ENCODE results near the gene PAAF1. TPM values are rescaled to one million over a fixed set of nuclear protein-coding genes. Genes with fewer than 3 reads are reported as not detected.
"Not testable (repeated sequence)": the region's sequence is repeated elsewhere in the genome, so short reads cannot be mapped to it uniquely, and the experiment has no call there.

Gene PAAF1
- total and polyA plus RNA-seq, 7 experiments from 2014 or later = 12.4 to 26.2 (median 20.3) TPM

- H3K9me3 Mint-ChIP-seq = no peaks in the 10 kb centered on the region
- H3K4me1 Mint-ChIP-seq = no peaks in the 10 kb centered on the region
- peak overlapping the region in 1 of 9 donors; percentile 5 for H3K27ac Mint-ChIP-seq
- H3K4me3 ChIP-seq (ENCODE audit: low read length) = no peak overlapping the region
- no peaks in the 10 kb centered on the region for H3K9me3 ChIP-seq (ENCODE audit: control insufficient read depth in 2 of 3, low read length in 3 of 3)
- no peak overlapping the region for H3K4me3 Mint-ChIP-seq
- ChIA-PET CTCF (interaction anchor here (0.7 kb wide), 1 partner anchor 571 kb away, joined by 3 read pairs; no protein-coding TSS in a partner anchor), POLR2A (no interaction called here)
- no peak overlapping the region for H3K27ac ChIP-seq (ENCODE audit: low read depth, low read length)
- H3K36me3 ChIP-seq (ENCODE audit: control insufficient read depth in 2 of 3, insufficient read depth in 3 of 3, low read length in 3 of 3) = peaks cover 4 to 59% (median 8%) of the 10 kb centered on the region in 3 experiments
- H3K27me3 Mint-ChIP-seq = no peaks in the 10 kb centered on the region
- H3K4me1 ChIP-seq (ENCODE audit: control insufficient read depth in 2 of 2, insufficient read depth in 2 of 2, low read length in 2 of 2) = no peaks in the 10 kb centered on the region
- DNase-seq = no peak
- H3K27me3 ChIP-seq (ENCODE audit: control insufficient read depth in 2 of 2, insufficient read depth in 2 of 2, low read length in 2 of 2) = no peaks in the 10 kb centered on the region
- no peak for ATAC-seq
- intact Hi-C loops (cut with micrococcal nuclease) = no loop called here
- peaks cover 13 to 30% (median 16%) of the 10 kb centered on the region in 5 donors for H3K36me3 Mint-ChIP-seq
Measured at GRCh38 chr11:73921180-73921579, 44.4 kb downstream of the PAAF1 start.

GRCh38 chr11:73929388-73929787, 52.6 kb downstream of the PAAF1 start:
- H3K4me3 ChIP-seq (ENCODE audit: low read length) = no peak overlapping the region
- ChIA-PET POLR2A (no interaction called here), CTCF (no interaction called here)
- H3K27me3 ChIP-seq (ENCODE audit: control insufficient read depth in 2 of 2, insufficient read depth in 2 of 2, low read length in 2 of 2) = no peaks in the 10 kb centered on the region
- Mint-ChIP-seq H3K9me3 (no peaks in the 10 kb centered on the region), H3K27me3 (no peaks in the 10 kb centered on the region), H3K36me3 (peaks cover 9 to 51% (median 25%) of the 10 kb centered on the region in 5 donors), H3K4me3 (no peak overlapping the region), H3K4me1 (no peaks in the 10 kb centered on the region), H3K27ac (no peak overlapping the region)
- DNase-seq = no peak
- no peaks in the 10 kb centered on the region for H3K9me3 ChIP-seq (ENCODE audit: control insufficient read depth in 2 of 3, low read length in 3 of 3)
- intact Hi-C loops (cut with micrococcal nuclease) = no loop called here
- ATAC-seq = no peak
- no peak overlapping the region for H3K27ac ChIP-seq (ENCODE audit: low read depth, low read length)
- no peaks in the 10 kb centered on the region for H3K4me1 ChIP-seq (ENCODE audit: control insufficient read depth in 2 of 2, insufficient read depth in 2 of 2, low read length in 2 of 2)
- H3K36me3 ChIP-seq (ENCODE audit: control insufficient read depth in 2 of 3, insufficient read depth in 3 of 3, low read length in 3 of 3) = peaks cover 0 to 34% (median 8%) of the 10 kb centered on the region in 3 experiments

GRCh38 chr11:73931039-73931645, 54.3 kb downstream of the PAAF1 start:
- Histone ChIP-seq H3K9me3 (ENCODE audit: control insufficient read depth in 2 of 3, low read length in 3 of 3) (no peaks in the 10 kb centered on the region), H3K27ac (ENCODE audit: low read depth, low read length) (no peak overlapping the region), H3K4me1 (ENCODE audit: control insufficient read depth in 2 of 2, insufficient read depth in 2 of 2, low read length in 2 of 2) (no peaks in the 10 kb centered on the region), H3K36me3 (ENCODE audit: control insufficient read depth in 2 of 3, insufficient read depth in 3 of 3, low read length in 3 of 3) (peaks cover 0 to 31% (median 8%) of the 10 kb centered on the region in 3 experiments), H3K27me3 (ENCODE audit: control insufficient read depth in 2 of 2, insufficient read depth in 2 of 2, low read length in 2 of 2) (no peaks in the 10 kb centered on the region), H3K4me3 (ENCODE audit: low read length) (no peak overlapping the region)
- no peaks in the 10 kb centered on the region for H3K4me1 Mint-ChIP-seq
- ChIA-PET POLR2A (no interaction called here), CTCF (interaction anchor here (0.5 to 0.7 kb wide), 3 partner anchors 53 to 305 kb away, joined by 3 to 4 read pairs (median 3); no protein-coding TSS in a partner anchor)
- peaks cover 9 to 48% (median 25%) of the 10 kb centered on the region in 5 donors for H3K36me3 Mint-ChIP-seq
- ATAC-seq (peak; percentile 37), DNase-seq (peak in 3 of 9 donors; percentile 3 to 18 (median 10))
- intact Hi-C loops (cut with micrococcal nuclease) = loop anchor here in 1 of 2 donors (1.0 kb wide), 1 partner anchor 306 kb away; no protein-coding TSS in a partner anchor
- H3K27me3 Mint-ChIP-seq = no peaks in the 10 kb centered on the region
- H3K9me3 Mint-ChIP-seq = no peaks in the 10 kb centered on the region
- no peak overlapping the region for H3K4me3 Mint-ChIP-seq
- H3K27ac Mint-ChIP-seq = peak overlapping the region in 3 of 9 donors; percentile 48 to 65 (median 53)

DNA sequence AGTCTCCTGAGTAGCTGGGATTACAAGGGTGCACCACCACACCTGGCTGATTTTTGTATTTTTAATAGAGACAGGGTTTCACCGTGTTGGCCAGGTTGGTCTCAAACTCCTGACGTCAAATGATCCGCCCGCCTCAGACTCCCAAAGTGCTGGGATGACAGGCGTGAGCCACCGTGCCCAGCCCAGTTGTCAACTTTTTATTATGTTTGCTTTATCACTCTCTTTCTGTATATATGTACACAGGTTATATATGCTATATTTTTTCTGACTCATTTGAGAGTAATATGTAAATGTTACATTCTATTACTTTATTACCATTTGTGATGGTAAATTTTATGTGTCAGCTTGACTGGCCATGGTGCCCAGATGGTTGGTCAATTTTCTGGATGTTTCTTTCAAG, 55.2 kb downstream of the PAAF1 start:
- no peak overlapping the region for H3K4me3 Mint-ChIP-seq
- no peaks in the 10 kb centered on the region for H3K4me1 Mint-ChIP-seq
- no peaks in the 10 kb centered on the region for H3K27me3 Mint-ChIP-seq
- POLR2A ChIA-PET = no interaction called here
- Histone ChIP-seq H3K27me3 (ENCODE audit: control insufficient read depth in 2 of 2, insufficient read depth in 2 of 2, low read length in 2 of 2) (no peaks in the 10 kb centered on the region), H3K4me1 (ENCODE audit: control insufficient read depth in 2 of 2, insufficient read depth in 2 of 2, low read length in 2 of 2) (no peaks in the 10 kb centered on the region), H3K9me3 (ENCODE audit: control insufficient read depth in 2 of 3, low read length in 3 of 3) (no peaks in the 10 kb centered on the region), H3K36me3 (ENCODE audit: control insufficient read depth in 2 of 3, insufficient read depth in 3 of 3, low read length in 3 of 3) (peaks cover 0 to 27% (median 7%) of the 10 kb centered on the region in 3 experiments), H3K4me3 (ENCODE audit: low read length) (no peak overlapping the region), H3K27ac (ENCODE audit: low read depth, low read length) (no peak overlapping the region)
- CTCF ChIA-PET = interaction anchor here (0.7 kb wide), 1 partner anchor 615 kb away, joined by 3 read pairs; no protein-coding TSS in a partner anchor
- ATAC-seq (no peak), DNase-seq (no peak)
- intact Hi-C loops (cut with micrococcal nuclease) = loop anchor here in 1 of 2 donors (1.0 kb wide), 1 partner anchor 307 kb away; no protein-coding TSS in a partner anchor
- H3K27ac Mint-ChIP-seq = peak overlapping the region in 1 of 9 donors; percentile 4
- H3K9me3 Mint-ChIP-seq = no peaks in the 10 kb centered on the region
- peaks cover 7 to 40% (median 22%) of the 10 kb centered on the region in 5 donors for H3K36me3 Mint-ChIP-seq

DNA sequence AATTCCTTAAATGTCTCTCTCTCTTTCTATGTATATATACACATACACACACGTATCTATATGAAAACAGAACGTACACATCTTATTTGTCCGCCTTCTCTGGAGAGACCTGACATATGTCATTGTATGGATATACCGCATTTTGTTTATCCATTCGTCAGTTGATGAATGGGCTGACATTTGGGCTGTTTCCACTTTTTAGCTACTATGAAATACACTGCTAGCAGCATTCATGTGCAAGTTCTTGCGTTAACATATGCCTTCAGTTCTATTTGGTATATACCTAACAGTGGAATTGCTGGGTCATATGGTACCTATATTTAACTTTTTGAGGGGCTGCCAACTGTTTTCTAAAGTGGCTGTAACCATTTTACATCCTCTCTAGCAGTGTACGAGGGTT, 56.0 kb downstream of the PAAF1 start:
- Histone ChIP-seq H3K4me1 (ENCODE audit: control insufficient read depth in 2 of 2, insufficient read depth in 2 of 2, low read length in 2 of 2) (no peaks in the 10 kb centered on the region), H3K9me3 (ENCODE audit: control insufficient read depth in 2 of 3, low read length in 3 of 3) (no peaks in the 10 kb centered on the region), H3K27me3 (ENCODE audit: control insufficient read depth in 2 of 2, insufficient read depth in 2 of 2, low read length in 2 of 2) (no peaks in the 10 kb centered on the region), H3K4me3 (ENCODE audit: low read length) (no peak overlapping the region), H3K27ac (ENCODE audit: low read depth, low read length) (no peak overlapping the region), H3K36me3 (ENCODE audit: control insufficient read depth in 2 of 3, insufficient read depth in 3 of 3, low read length in 3 of 3) (peaks cover 0 to 19% (median 3%) of the 10 kb centered on the region in 3 experiments)
- peaks cover 0 to 33% (median 15%) of the 10 kb centered on the region in 5 donors for H3K36me3 Mint-ChIP-seq
- no peak overlapping the region for H3K27ac Mint-ChIP-seq
- CTCF ChIA-PET = no interaction called here
- POLR2A ChIA-PET = no interaction called here
- no peak overlapping the region for H3K4me3 Mint-ChIP-seq
- no peaks in the 10 kb centered on the region for H3K27me3 Mint-ChIP-seq
- intact Hi-C loops (cut with micrococcal nuclease) = no loop called here
- H3K4me1 Mint-ChIP-seq = no peaks in the 10 kb centered on the region
- ATAC-seq (no peak), DNase-seq (no peak)
- H3K9me3 Mint-ChIP-seq = no peaks in the 10 kb centered on the region

DNA sequence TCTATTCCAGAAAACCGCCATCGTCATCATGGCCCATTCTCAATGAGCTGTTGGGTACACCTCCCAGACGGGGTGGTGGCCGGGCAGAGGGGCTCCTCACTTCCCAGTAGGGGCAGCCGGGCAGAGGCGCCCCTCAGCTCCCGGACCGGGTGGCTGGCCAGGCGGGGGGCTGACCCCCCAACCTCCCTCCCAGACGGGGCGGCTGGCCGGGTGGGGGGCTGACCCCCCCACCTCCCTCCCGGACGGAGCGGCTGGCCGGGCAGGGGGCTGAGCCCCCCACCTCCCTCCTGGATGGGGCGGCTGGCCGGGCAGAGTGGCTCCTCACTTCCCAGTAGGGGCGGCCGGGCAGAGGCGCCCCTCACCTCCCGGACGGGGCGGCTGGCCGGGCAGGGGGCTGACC, 59.2 kb downstream of the PAAF1 start:
- H3K9me3 Mint-ChIP-seq; H3K36me3 ChIP-seq (ENCODE audit: control insufficient read depth in 2 of 3, insufficient read depth in 3 of 3, low read length in 3 of 3); H3K27ac ChIP-seq (ENCODE audit: low read depth, low read length); DNase-seq; POLR2A ChIA-PET; H3K4me3 Mint-ChIP-seq; H3K27ac Mint-ChIP-seq; H3K4me1 Mint-ChIP-seq; H3K4me1 ChIP-seq (ENCODE audit: control insufficient read depth in 2 of 2, insufficient read depth in 2 of 2, low read length in 2 of 2); ATAC-seq; intact Hi-C loops (cut with micrococcal nuclease); CTCF ChIA-PET; H3K9me3 ChIP-seq (ENCODE audit: control insufficient read depth in 2 of 3, low read length in 3 of 3); H3K27me3 ChIP-seq (ENCODE audit: control insufficient read depth in 2 of 2, insufficient read depth in 2 of 2, low read length in 2 of 2); H3K27me3 Mint-ChIP-seq; H3K4me3 ChIP-seq (ENCODE audit: low read length): not testable (repeated sequence)
- H3K36me3 Mint-ChIP-seq = peaks cover 0 to 26% (median 16%) of the 10 kb centered on the region in 5 donors

DNA sequence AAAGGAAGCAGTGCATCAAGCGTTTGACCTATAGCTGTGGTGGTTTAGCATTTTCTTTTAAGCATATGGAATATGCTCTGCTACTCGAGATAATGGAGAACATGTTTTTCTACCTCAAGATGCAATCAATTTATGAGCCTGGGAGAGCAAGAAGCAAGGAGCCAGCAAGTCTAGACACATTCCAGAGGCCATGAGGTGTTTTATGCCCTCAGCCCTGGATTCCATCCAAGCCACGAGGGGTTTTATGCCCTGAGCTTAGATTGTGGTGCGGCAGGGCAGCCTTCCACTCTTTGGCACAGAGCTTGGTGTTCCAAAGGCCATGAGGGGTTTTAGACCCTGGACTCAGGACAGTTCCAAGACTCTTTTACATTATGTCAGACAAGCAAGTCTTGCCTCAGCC, 62.3 kb downstream of the PAAF1 start:
- H3K4me3 Mint-ChIP-seq = no peak overlapping the region
- ChIA-PET CTCF (no interaction called here), POLR2A (interaction anchor here (0.8 kb wide), 1 partner anchor 131 kb away, joined by 3 read pairs; no protein-coding TSS in a partner anchor)
- intact Hi-C loops (cut with micrococcal nuclease) = no loop called here
- ATAC-seq (no peak), DNase-seq (no peak)
- Histone ChIP-seq H3K27me3 (ENCODE audit: control insufficient read depth in 2 of 2, insufficient read depth in 2 of 2, low read length in 2 of 2) (no peaks in the 10 kb centered on the region), H3K4me3 (ENCODE audit: low read length) (no peak overlapping the region), H3K4me1 (ENCODE audit: control insufficient read depth in 2 of 2, insufficient read depth in 2 of 2, low read length in 2 of 2) (no peaks in the 10 kb centered on the region), H3K27ac (ENCODE audit: low read depth, low read length) (no peak overlapping the region), H3K36me3 (ENCODE audit: control insufficient read depth in 2 of 3, insufficient read depth in 3 of 3, low read length in 3 of 3) (no peaks in the 10 kb centered on the region), H3K9me3 (ENCODE audit: control insufficient read depth in 2 of 3, low read length in 3 of 3) (no peaks in the 10 kb centered on the region)
- H3K9me3 Mint-ChIP-seq = peaks cover 0 to 11% (median 4%) of the 10 kb centered on the region in 11 donors
- no peaks in the 10 kb centered on the region for H3K27me3 Mint-ChIP-seq
- H3K27ac Mint-ChIP-seq = no peak overlapping the region
- peaks cover 0 to 21% (median 11%) of the 10 kb centered on the region in 5 donors for H3K36me3 Mint-ChIP-seq
- H3K4me1 Mint-ChIP-seq = peaks cover 0 to 3% (median 0%) of the 10 kb centered on the region in 7 donors
